ENCODE measurements around the gene ARHGEF5.
"Not testable (repeated sequence)": the region's sequence is repeated elsewhere in the genome, so short reads cannot be mapped to it uniquely, and the experiment has no call there.

DNA sequence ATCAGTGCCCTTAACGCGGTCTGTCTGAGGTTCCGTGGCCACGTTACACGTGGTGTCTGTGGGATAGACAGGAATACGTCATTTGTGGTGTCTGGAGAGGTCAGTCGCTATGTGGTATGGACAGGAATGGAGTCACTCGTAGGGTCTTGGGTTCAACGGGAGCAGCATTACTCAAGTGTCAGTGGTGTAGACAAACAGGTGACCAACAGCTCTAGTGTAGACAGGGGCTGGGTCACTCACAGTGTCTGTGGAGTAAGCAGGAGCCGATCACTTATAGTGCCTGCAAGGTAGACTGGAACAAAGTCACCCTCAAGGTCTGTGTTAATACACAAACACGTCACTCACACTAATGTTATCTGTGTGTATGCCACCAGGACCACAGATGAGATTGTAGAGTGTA, 1.7 kb downstream of the ARHGEF5 start:
- not testable (repeated sequence) for TF ChIP-seq TARDBP (IDR thresholded peaks at IDR 0.05); FOXM1 (IDR thresholded peaks at IDR 0.05; ENCODE audit: borderline replicate concordance)
